Prostate gland (tissue), 2 donors: ENCODE data around the gene RXRA. TPM values are rescaled to one million over a fixed set of nuclear protein-coding genes. Genes with fewer than 3 reads are reported as not detected.

Experiments used
- DNase-seq: peaks from one replicate; pipeline ENCODE4 v3.0.0-alpha.2; 2019; ENCODE audit warnings: low spot score
- H3K27ac ChIP-seq, 2 donors: fragments of 200-600 bp; sonication (generic); 2 replicates each; pipeline ENCODE4 v1.5.1; 2017 to 2019
- H3K27me3 ChIP-seq: fragments of 200-600 bp; sonication (generic); replicated peaks from 2 replicates; pipeline ENCODE4 v1.5.1; 2019; ENCODE audit not compliant: insufficient read depth
- H3K36me3 ChIP-seq, 2 donors: fragments of 200-600 bp; sonication (generic); 1 replicate in 1 of 2; 2 replicates in 1 of 2; pipeline versions ENCODE4 v1.5.1 to v1.8.1; 2017 to 2019
- H3K4me1 ChIP-seq: fragments of 200-600 bp; sonication (generic); replicated peaks from 2 replicates; pipeline ENCODE4 v1.5.1; 2019
- H3K4me3 ChIP-seq, 2 donors: fragments of 200-600 bp; sonication (generic); 2 replicates each; pipeline ENCODE4 v1.5.1; 2017 to 2019
- H3K9me3 ChIP-seq: fragments of 200-600 bp; sonication (generic); 2 replicates; pipeline ENCODE4 v1.5.1; 2017
- CTCF ChIP-seq, 4 experiments: fragments of 200-600 bp in 2 of 4; fragments of 450-650 bp in 2 of 4; sonication (generic) in 2 of 4; IDR thresholded peaks; 1 replicate in 3 of 4; 2 replicates in 1 of 4; pipeline ENCODE4 v1.5.1; 2016 to 2019; ENCODE audit warnings: antibody characterized with exemption in 4 of 4, mild to moderate bottlenecking in 2 of 4, moderate library complexity in 2 of 4
- POLR2A ChIP-seq: fragments of 450-650 bp; IDR thresholded peaks from one replicate; pipeline ENCODE4 v1.6.1; 2016; ENCODE audit warnings: antibody characterized with exemption, mild to moderate bottlenecking
- POLR2AphosphoS5 ChIP-seq: sonication (generic); formaldehyde crosslinking; IDR thresholded peaks from one replicate; pipeline ENCODE4 v1.6.1; 2017; ENCODE audit warnings: antibody characterized with exemption
- WGBS: methylation state at CpG from one replicate; pipeline ENCODE4 v1.1.5; 2018; 5-methylcytosine and 5-hydroxymethylcytosine counted together
- intact Hi-C: fragments of 100-400 bp; cut with DNase I; formaldehyde crosslinking; loops from one replicate; pipeline ENCODE4 v1.14.2; 2022
- total RNA-seq, 2 donors: library from RNA; depleted of rRNA; stranded (reverse); fragments of >200 nt; gene quantifications; one replicate each; pipeline ENCODE4 v1.1.0, GENCODE V29; 2016

The RXRA gene
- total RNA-seq, 2 donors from 2014 or later: 69.5 to 84.1 TPM

DNA sequence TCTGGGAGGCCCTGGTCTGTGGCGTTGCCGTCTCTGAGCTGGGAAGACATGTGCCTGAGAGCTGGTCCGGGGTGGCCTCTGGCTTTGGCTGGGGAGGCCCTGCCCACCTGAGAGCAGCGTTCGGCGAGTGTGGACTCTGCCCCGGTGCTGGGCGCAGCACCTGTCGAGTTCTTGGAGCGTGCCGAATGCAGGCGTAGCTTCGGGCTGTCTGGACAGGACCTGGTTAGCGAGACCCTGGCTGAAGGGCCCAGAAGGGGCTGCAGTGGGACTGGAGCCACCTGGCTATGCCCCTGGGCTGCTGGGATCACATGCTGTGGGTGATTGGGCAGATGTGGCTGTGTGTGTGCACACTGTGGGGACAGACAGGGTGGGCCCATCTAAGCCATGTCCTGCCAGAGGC lies 56.5 kb downstream of the RXRA start:
- WGBS: 85% methylated on average over 14 of the region's 14 CpGs
- Histone ChIP-seq H3K9me3 (no peaks in the 10 kb centered on the region), H3K27ac (no peak overlapping the region), H3K36me3 (no peaks in the 10 kb centered on the region), H3K4me1 (peaks cover 47% of the 10 kb centered on the region), H3K27me3 (no peaks in the 10 kb centered on the region), H3K4me3 (no peak overlapping the region)
- TF ChIP-seq POLR2A: no peak
- TF ChIP-seq CTCF (IDR thresholded peaks at IDR 0.05): no peak
- TF ChIP-seq POLR2AphosphoS5: no peak
- intact Hi-C loops: no loop called here
- no peak for DNase-seq

DNA sequence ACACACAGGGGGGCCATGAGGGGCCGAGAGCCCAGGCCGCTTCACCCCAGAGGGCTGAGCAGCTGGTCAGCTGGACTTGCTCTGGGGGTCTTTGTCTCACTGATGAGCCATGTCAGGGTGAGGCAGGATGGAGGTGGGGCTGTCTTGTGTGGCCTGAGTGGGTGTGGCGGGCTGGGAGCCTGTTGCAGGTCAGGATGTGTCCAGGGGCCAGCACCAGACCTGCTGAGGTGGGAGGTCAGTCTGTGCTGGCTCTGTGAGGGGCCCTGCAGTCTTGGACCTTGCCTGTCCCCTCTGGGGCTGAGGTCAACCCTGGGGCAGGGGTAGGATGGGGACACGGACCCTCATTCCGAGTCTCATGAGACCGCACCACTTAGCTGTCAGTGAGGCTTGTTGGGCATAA lies 56.9 kb downstream of the RXRA start:
- no peak for DNase-seq
- H3K36me3 ChIP-seq: no peaks in the 10 kb centered on the region
- no peaks in the 10 kb centered on the region for H3K27me3 ChIP-seq
- no peak for TF ChIP-seq POLR2AphosphoS5
- no peak for TF ChIP-seq CTCF (IDR thresholded peaks at IDR 0.05)
- no peak for TF ChIP-seq POLR2A
- no peak overlapping the region for H3K4me3 ChIP-seq
- intact Hi-C loops: no loop called here
- WGBS: 98% methylated on average over 6 of the region's 6 CpGs
- H3K4me1 ChIP-seq: peaks cover 46% of the 10 kb centered on the region
- H3K27ac ChIP-seq: no peak overlapping the region
- no peaks in the 10 kb centered on the region for H3K9me3 ChIP-seq

DNA sequence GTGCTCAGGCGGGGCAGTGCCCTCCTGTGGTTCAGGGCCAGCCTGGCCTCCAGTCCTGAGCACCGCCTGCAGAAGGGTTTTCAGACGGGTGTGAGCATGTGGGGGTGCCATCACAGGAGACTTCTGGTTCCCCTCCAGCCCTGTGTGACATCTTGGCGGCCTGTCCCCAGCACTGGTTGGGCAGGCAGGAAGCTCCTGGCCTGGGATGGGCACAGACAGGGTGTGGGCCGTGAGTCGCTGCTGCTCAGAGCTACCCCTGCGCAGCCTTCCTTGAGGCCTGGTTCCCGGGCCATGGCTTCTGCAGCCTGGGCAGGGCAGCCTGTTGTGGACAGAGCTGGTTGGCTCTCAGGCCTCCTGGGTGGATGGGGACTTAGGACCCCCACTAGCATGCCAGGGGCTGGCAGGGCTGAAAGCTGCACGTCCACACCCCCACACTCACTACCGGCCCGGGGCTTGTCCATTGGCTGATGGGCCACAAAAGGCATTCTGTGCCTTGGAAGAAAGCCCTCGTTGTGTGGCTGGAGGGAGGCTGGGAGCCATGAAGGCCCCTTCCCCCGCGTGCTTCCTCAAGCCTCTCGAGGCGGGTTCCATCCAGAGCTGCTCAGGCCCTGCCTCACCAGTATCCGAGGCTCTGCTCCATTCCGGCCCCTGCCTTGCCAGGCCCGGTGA lies 58.7 kb downstream of the RXRA start:
- Histone ChIP-seq H3K4me1 (peaks cover 44% of the 10 kb centered on the region), H3K27me3 (no peaks in the 10 kb centered on the region), H3K36me3 (no peaks in the 10 kb centered on the region), H3K9me3 (no peaks in the 10 kb centered on the region), H3K27ac (peak overlapping the region in 1 of 2 donors; percentile 85), H3K4me3 (no peak overlapping the region)
- WGBS: 62% methylated on average over 18 of the region's 19 CpGs
- intact Hi-C loops: no loop called here
- no peak for DNase-seq
- no peak for TF ChIP-seq CTCF (IDR thresholded peaks at IDR 0.05)

DNA sequence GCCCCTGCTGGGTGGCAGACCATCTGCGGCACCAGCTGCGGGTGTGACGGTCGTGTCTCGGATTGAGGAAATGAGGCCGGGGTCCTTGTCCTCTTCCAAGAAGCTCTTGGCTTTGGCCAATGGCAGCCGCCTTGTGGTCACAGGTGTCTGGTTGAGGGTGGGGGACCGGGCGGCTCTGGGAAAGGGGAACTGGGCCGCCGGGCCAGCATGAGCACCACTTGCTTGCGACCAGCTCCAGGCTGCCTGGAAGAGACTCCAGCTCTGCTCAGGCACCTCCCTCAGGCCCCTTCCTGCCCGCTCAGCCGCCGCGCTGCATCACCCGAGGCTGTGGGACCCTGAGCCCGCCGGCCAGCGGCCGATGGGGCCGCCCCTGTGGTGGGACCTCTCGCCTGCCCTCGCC lies 59.7 kb downstream of the RXRA start:
- 95% methylated on average over 24 of the region's 24 CpGs for WGBS
- H3K27me3 ChIP-seq: no peaks in the 10 kb centered on the region
- no peaks in the 10 kb centered on the region for H3K36me3 ChIP-seq
- H3K9me3 ChIP-seq: no peaks in the 10 kb centered on the region
- H3K4me3 ChIP-seq: no peak overlapping the region
- H3K27ac ChIP-seq: peak overlapping the region; percentile 83 to 85
- TF ChIP-seq CTCF (IDR thresholded peaks at IDR 0.05): no peak
- TF ChIP-seq POLR2AphosphoS5: no peak
- TF ChIP-seq POLR2A: no peak
- peaks cover 37% of the 10 kb centered on the region for H3K4me1 ChIP-seq
- intact Hi-C loops: no loop called here
- DNase-seq: no peak

DNA sequence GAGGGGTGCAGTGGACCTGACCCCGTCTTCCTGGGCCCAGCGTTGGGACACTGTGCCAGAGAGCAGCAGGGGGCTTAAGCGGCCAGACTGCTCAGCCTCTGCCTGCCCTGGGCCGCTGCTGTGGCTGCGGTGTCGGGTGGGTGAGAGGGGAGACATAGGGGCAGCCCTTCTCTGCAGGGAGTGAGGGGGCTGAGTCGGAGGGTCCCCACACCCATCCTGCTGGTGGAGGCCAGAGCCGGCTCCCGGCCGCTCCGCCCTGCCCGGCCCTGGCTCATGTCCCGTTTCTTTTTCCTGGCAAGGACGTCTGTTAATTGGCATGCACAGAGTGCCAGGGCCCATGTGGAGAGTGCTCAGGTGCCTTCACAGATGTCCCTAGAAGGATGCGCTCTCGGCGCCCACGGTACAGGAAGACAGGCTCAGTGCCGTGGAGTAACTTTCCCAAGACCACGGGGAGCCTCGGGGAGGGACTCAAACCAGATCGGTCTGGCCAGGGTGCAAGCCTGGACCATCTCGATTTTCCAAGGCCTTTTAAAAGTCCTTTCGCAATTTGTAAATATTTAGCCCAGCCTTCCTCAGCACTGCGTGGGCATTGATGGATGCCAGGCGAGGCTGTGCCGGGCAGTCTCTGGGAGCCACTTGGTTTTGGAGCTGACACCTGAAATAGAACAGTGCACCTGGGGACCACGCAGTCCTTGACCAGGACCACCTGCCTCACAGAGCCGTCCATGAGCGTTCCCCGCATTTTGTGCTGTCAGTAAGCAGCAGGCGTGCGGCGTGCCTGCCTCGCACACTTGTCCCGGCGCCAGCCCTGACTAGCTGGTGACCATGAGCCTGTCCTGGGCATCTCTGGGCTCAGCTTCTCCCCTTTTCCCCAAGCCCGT lies 60.9 kb downstream of the RXRA start:
- peak overlapping the region; percentile 83 to 85 for H3K27ac ChIP-seq

More for the DNA sequence above, 60.9 kb downstream of the RXRA start:
- H3K4me1 ChIP-seq: peaks cover 46% of the 10 kb centered on the region
- H3K27me3 ChIP-seq: no peaks in the 10 kb centered on the region
- intact Hi-C loops: no loop called here
- no peaks in the 10 kb centered on the region for H3K36me3 ChIP-seq
- peak; percentile 86 for DNase-seq
- H3K9me3 ChIP-seq: no peaks in the 10 kb centered on the region
- 39% methylated on average over 38 of the region's 38 CpGs for WGBS
- no peak overlapping the region for H3K4me3 ChIP-seq
- peak; percentile 42 for TF ChIP-seq POLR2A
- no peak for TF ChIP-seq CTCF (IDR thresholded peaks at IDR 0.05)
- TF ChIP-seq POLR2AphosphoS5: peak; percentile 95
